ENCODE data around the gene NOL3.
"Not testable (repeated sequence)": the region's sequence is repeated elsewhere in the genome, so short reads cannot be mapped to it uniquely, and the experiment has no call there.

The NOL3 gene

GRCh38 chr16:67170168-67170948 is at the start of gene NOL3:
NOL3 (plus strand) TSS chr16:67170538.
- no peaks in the 10 kb centered on the region for H3K9me3 Mint-ChIP-seq
- no peaks in the 10 kb centered on the region for H3K36me3 Mint-ChIP-seq (ENCODE audit: low read depth)
- H3K27ac Mint-ChIP-seq, result peak within 1 kb of the TSS; percentile 49
- H3K27me3 Mint-ChIP-seq, result peaks cover 72% of the 10 kb centered on the region
- H3K4me3 Mint-ChIP-seq, result peak within 1 kb of the TSS; percentile 70
- peaks cover 29% of the 10 kb centered on the region for H3K4me1 Mint-ChIP-seq (ENCODE audit: low read depth)

GRCh38 chr16:67122799-67123198 is 47.5 kb upstream of the NOL3 start:
- peaks cover 41% of the 10 kb centered on the region for H3K36me3 Mint-ChIP-seq (ENCODE audit: low read depth)
- not testable (repeated sequence) for H3K27me3 Mint-ChIP-seq

GRCh38 chr16:67128417-67128816 is 41.9 kb upstream of the NOL3 start:
- H3K4me3 Mint-ChIP-seq, result no peak overlapping the region
- H3K9me3 Mint-ChIP-seq, result no peaks in the 10 kb centered on the region
- H3K27me3 Mint-ChIP-seq, result no peaks in the 10 kb centered on the region
- no peak overlapping the region for H3K27ac Mint-ChIP-seq
- no peaks in the 10 kb centered on the region for H3K4me1 Mint-ChIP-seq (ENCODE audit: low read depth)
- peaks cover 53% of the 10 kb centered on the region for H3K36me3 Mint-ChIP-seq (ENCODE audit: low read depth)

More at GRCh38 chr16:67122799-67123198, 47.5 kb upstream of the NOL3 start:
- not testable (repeated sequence) for H3K9me3 Mint-ChIP-seq; H3K4me1 Mint-ChIP-seq (ENCODE audit: low read depth); H3K27ac Mint-ChIP-seq; H3K4me3 Mint-ChIP-seq

- Mint-ChIP-seq H3K9me3 (no peaks in the 10 kb centered on the region), H3K4me1 (ENCODE audit: low read depth) (no peaks in the 10 kb centered on the region), H3K36me3 (ENCODE audit: low read depth) (peaks cover 48% of the 10 kb centered on the region), H3K4me3 (no peak overlapping the region), H3K27me3 (no peaks in the 10 kb centered on the region), H3K27ac (no peak overlapping the region)
These were observed 41.5 kb upstream of the NOL3 start for GRCh38 chr16:67128887-67129286.

GRCh38 chr16:67129422-67129821 is 40.9 kb upstream of the NOL3 start:
- no peaks in the 10 kb centered on the region for H3K4me1 Mint-ChIP-seq (ENCODE audit: low read depth)
- no peaks in the 10 kb centered on the region for H3K27me3 Mint-ChIP-seq
- H3K36me3 Mint-ChIP-seq (ENCODE audit: low read depth), result peaks cover 45% of the 10 kb centered on the region
- no peaks in the 10 kb centered on the region for H3K9me3 Mint-ChIP-seq
- H3K27ac Mint-ChIP-seq, result no peak overlapping the region
- H3K4me3 Mint-ChIP-seq, result no peak overlapping the region

GRCh38 chr16:67137605-67138004 is 32.7 kb upstream of the NOL3 start:
- Mint-ChIP-seq H3K36me3 (ENCODE audit: low read depth) (peaks cover 46% of the 10 kb centered on the region), H3K4me1 (ENCODE audit: low read depth) (no peaks in the 10 kb centered on the region), H3K27ac (no peak overlapping the region), H3K27me3 (no peaks in the 10 kb centered on the region), H3K9me3 (no peaks in the 10 kb centered on the region), H3K4me3 (no peak overlapping the region)

- Mint-ChIP-seq H3K4me3 (no peak overlapping the region), H3K9me3 (no peaks in the 10 kb centered on the region), H3K36me3 (ENCODE audit: low read depth) (peaks cover 61% of the 10 kb centered on the region), H3K27ac (no peak overlapping the region), H3K27me3 (no peaks in the 10 kb centered on the region), H3K4me1 (ENCODE audit: low read depth) (no peaks in the 10 kb centered on the region)
These were observed 28.9 kb upstream of the NOL3 start for GRCh38 chr16:67141391-67141790.

GRCh38 chr16:67142342-67142741 is 28.0 kb upstream of the NOL3 start:
- Mint-ChIP-seq H3K27ac (no peak overlapping the region), H3K36me3 (ENCODE audit: low read depth) (peaks cover 69% of the 10 kb centered on the region), H3K4me1 (ENCODE audit: low read depth) (no peaks in the 10 kb centered on the region), H3K27me3 (no peaks in the 10 kb centered on the region), H3K9me3 (no peaks in the 10 kb centered on the region), H3K4me3 (no peak overlapping the region)

- Mint-ChIP-seq H3K27ac (no peak overlapping the region), H3K27me3 (peaks cover 6% of the 10 kb centered on the region), H3K9me3 (no peaks in the 10 kb centered on the region), H3K36me3 (ENCODE audit: low read depth) (peaks cover 72% of the 10 kb centered on the region), H3K4me1 (ENCODE audit: low read depth) (no peaks in the 10 kb centered on the region), H3K4me3 (no peak overlapping the region)
These were observed 25.4 kb upstream of the NOL3 start for GRCh38 chr16:67144943-67145342.

GRCh38 chr16:67145746-67146145 is 24.6 kb upstream of the NOL3 start:
- H3K27ac Mint-ChIP-seq, result no peak overlapping the region
- H3K9me3 Mint-ChIP-seq, result no peaks in the 10 kb centered on the region
- H3K4me1 Mint-ChIP-seq (ENCODE audit: low read depth), result no peaks in the 10 kb centered on the region
- no peak overlapping the region for H3K4me3 Mint-ChIP-seq
- H3K27me3 Mint-ChIP-seq, result peaks cover 6% of the 10 kb centered on the region
- H3K36me3 Mint-ChIP-seq (ENCODE audit: low read depth), result peaks cover 63% of the 10 kb centered on the region

GRCh38 chr16:67146523-67147357 is 23.6 kb upstream of the NOL3 start:
- Mint-ChIP-seq H3K4me1 (ENCODE audit: low read depth) (peaks cover 5% of the 10 kb centered on the region), H3K36me3 (ENCODE audit: low read depth) (peaks cover 58% of the 10 kb centered on the region), H3K27me3 (peaks cover 11% of the 10 kb centered on the region), H3K4me3 (no peak overlapping the region), H3K9me3 (no peaks in the 10 kb centered on the region), H3K27ac (no peak overlapping the region)

- Mint-ChIP-seq H3K4me1 (ENCODE audit: low read depth) (peaks cover 5% of the 10 kb centered on the region), H3K27ac (no peak overlapping the region), H3K4me3 (no peak overlapping the region), H3K9me3 (no peaks in the 10 kb centered on the region), H3K27me3 (peaks cover 13% of the 10 kb centered on the region), H3K36me3 (ENCODE audit: low read depth) (peaks cover 58% of the 10 kb centered on the region)
These were observed 22.7 kb upstream of the NOL3 start for GRCh38 chr16:67147437-67148140.

GRCh38 chr16:67148221-67148620 is 22.1 kb upstream of the NOL3 start:
- Mint-ChIP-seq H3K27me3 (peaks cover 15% of the 10 kb centered on the region), H3K4me3 (no peak overlapping the region), H3K4me1 (ENCODE audit: low read depth) (peaks cover 12% of the 10 kb centered on the region), H3K9me3 (no peaks in the 10 kb centered on the region), H3K36me3 (ENCODE audit: low read depth) (peaks cover 55% of the 10 kb centered on the region), H3K27ac (no peak overlapping the region)

- no peak overlapping the region for H3K27ac Mint-ChIP-seq
- peaks cover 15% of the 10 kb centered on the region for H3K4me1 Mint-ChIP-seq (ENCODE audit: low read depth)
- peaks cover 15% of the 10 kb centered on the region for H3K27me3 Mint-ChIP-seq
- H3K4me3 Mint-ChIP-seq, result no peak overlapping the region
- no peaks in the 10 kb centered on the region for H3K9me3 Mint-ChIP-seq
- H3K36me3 Mint-ChIP-seq (ENCODE audit: low read depth), result peaks cover 50% of the 10 kb centered on the region
These were observed 21.6 kb upstream of the NOL3 start for GRCh38 chr16:67148656-67149275.
